ENCODE data around the gene EDEM1. TPM values are rescaled to one million over a fixed set of nuclear protein-coding genes. Genes with fewer than 3 reads are reported as not detected.
A peak's percentile ranks its signal among the peaks of the same experiment; 100 is the strongest.
"Not testable (repeated sequence)": the region's sequence is repeated elsewhere in the genome, so short reads cannot be mapped to it uniquely, and the experiment has no call there.

Gene EDEM1
- total RNA-seq, 2 donors from 2014 or later, result 9.2 to 16.8 TPM

GRCh38 chr3:5220667-5221431 is 33.3 kb downstream of the EDEM1 start:
- DNase-seq (no peak), ATAC-seq (peak in 1 of 2 donors; percentile 14)
- intact Hi-C loops (cut with DNase I), result no loop called here

- DNase-seq (no peak), ATAC-seq (no peak)
- intact Hi-C loops (cut with DNase I), result no loop called here
Measured at GRCh38 chr3:5221701-5222100, 34.2 kb downstream of the EDEM1 start.

- intact Hi-C loops (cut with DNase I), result no loop called here
Measured at GRCh38 chr3:5222283-5223005, 34.9 kb downstream of the EDEM1 start.

GRCh38 chr3:5226783-5227182 is 39.3 kb downstream of the EDEM1 start:
- intact Hi-C loops (cut with DNase I), result no loop called here
- DNase-seq (no peak), ATAC-seq (no peak)

More at GRCh38 chr3:5222283-5223005, 34.9 kb downstream of the EDEM1 start:
- DNase-seq (no peak), ATAC-seq (no peak)

GRCh38 chr3:5227812-5228211 is 40.3 kb downstream of the EDEM1 start:
- ATAC-seq, result peak in 1 of 2 donors; percentile 92
- intact Hi-C loops (cut with DNase I), result no loop called here

GRCh38 chr3:5229414-5229813 is 41.9 kb downstream of the EDEM1 start:
- intact Hi-C loops (cut with DNase I), result no loop called here
- ATAC-seq, result no peak
- DNase-seq, result no peak

More at GRCh38 chr3:5227812-5228211, 40.3 kb downstream of the EDEM1 start:
- no peak for DNase-seq

- ATAC-seq (no peak), DNase-seq (no peak)
- intact Hi-C loops (cut with DNase I), result no loop called here
Measured at GRCh38 chr3:5231074-5231473, 43.6 kb downstream of the EDEM1 start.

GRCh38 chr3:5231487-5231886 is 44.0 kb downstream of the EDEM1 start:
- ATAC-seq, result no peak
- DNase-seq, result no peak
- intact Hi-C loops (cut with DNase I), result no loop called here

GRCh38 chr3:5232570-5232969 is 45.1 kb downstream of the EDEM1 start:
- intact Hi-C loops (cut with DNase I), result no loop called here
- no peak for ATAC-seq

GRCh38 chr3:5233026-5233425 is 45.5 kb downstream of the EDEM1 start:
- ATAC-seq (no peak), DNase-seq (no peak)
- intact Hi-C loops (cut with DNase I), result no loop called here

More at GRCh38 chr3:5232570-5232969, 45.1 kb downstream of the EDEM1 start:
- no peak for DNase-seq

GRCh38 chr3:5235655-5236054 is 48.1 kb downstream of the EDEM1 start:
- DNase-seq, result no peak
- no peak for ATAC-seq
- intact Hi-C loops (cut with DNase I), result no loop called here

GRCh38 chr3:5238545-5238944 is 51.0 kb downstream of the EDEM1 start:
- ATAC-seq (no peak), DNase-seq (no peak)
- intact Hi-C loops (cut with DNase I), result no loop called here

GRCh38 chr3:5239602-5240001 is 52.1 kb downstream of the EDEM1 start:
- DNase-seq (no peak), ATAC-seq (no peak)
- intact Hi-C loops (cut with DNase I), result no loop called here

- no peak for DNase-seq
- intact Hi-C loops (cut with DNase I), result no loop called here
- no peak for ATAC-seq
Measured at GRCh38 chr3:5240740-5241139, 53.2 kb downstream of the EDEM1 start.

- ATAC-seq; intact Hi-C loops (cut with DNase I); DNase-seq: not testable (repeated sequence)
Measured at GRCh38 chr3:5242785-5243184, 55.3 kb downstream of the EDEM1 start.

GRCh38 chr3:5245927-5246326 is 58.4 kb downstream of the EDEM1 start:
- ATAC-seq (no peak), DNase-seq (no peak)
- intact Hi-C loops (cut with DNase I), result no loop called here

GRCh38 chr3:5248822-5249221 is 61.3 kb downstream of the EDEM1 start:
- intact Hi-C loops (cut with DNase I), result no loop called here
- no peak for ATAC-seq
- DNase-seq, result no peak

- intact Hi-C loops (cut with DNase I), result no loop called here
- ATAC-seq (peak in 1 of 2 donors; percentile 55), DNase-seq (no peak)
Measured at GRCh38 chr3:5250467-5251195, 63.1 kb downstream of the EDEM1 start.

GRCh38 chr3:5251196-5251583 is 63.7 kb downstream of the EDEM1 start:
- ATAC-seq, result no peak
- intact Hi-C loops (cut with DNase I), result no loop called here

GRCh38 chr3:5252131-5252530 is 64.6 kb downstream of the EDEM1 start:
- no peak for ATAC-seq
- intact Hi-C loops (cut with DNase I), result no loop called here

More at GRCh38 chr3:5251196-5251583, 63.7 kb downstream of the EDEM1 start:
- DNase-seq, result no peak

More at GRCh38 chr3:5252131-5252530, 64.6 kb downstream of the EDEM1 start:
- DNase-seq, result no peak

Data from left cardiac atrium (tissue), 4 donors.